GM18519 (cell line): Measurements from ENCODE around the gene FBRSL1.
"Not testable (repeated sequence)": the region's sequence is repeated elsewhere in the genome, so short reads cannot be mapped to it uniquely, and the experiment has no call there.

Experiments used
- ATAC-seq: cut with Tn5 transposase; IDR thresholded peaks from one replicate; pipeline ENCODE4 v1.9.1; 2021; ENCODE audit warnings: mild to moderate bottlenecking, moderate library complexity; ENCODE audit not compliant: unreplicated experiment, low FRiP score

FBRSL1 gene

GRCh38 chr12:132489602-132490266 is at the start of gene FBRSL1:
FBRSL1 (plus strand) TSS chr12:132490151.
- ATAC-seq = peak; percentile 38

GRCh38 chr12:132440420-132440819 is 49.5 kb upstream of the FBRSL1 start:
- not testable (repeated sequence) for ATAC-seq

- ATAC-seq = no peak
Measured at GRCh38 chr12:132441871-132442863, 47.8 kb upstream of the FBRSL1 start.

GRCh38 chr12:132443091-132443490 is 46.9 kb upstream of the FBRSL1 start:
- ATAC-seq = no peak

DNA sequence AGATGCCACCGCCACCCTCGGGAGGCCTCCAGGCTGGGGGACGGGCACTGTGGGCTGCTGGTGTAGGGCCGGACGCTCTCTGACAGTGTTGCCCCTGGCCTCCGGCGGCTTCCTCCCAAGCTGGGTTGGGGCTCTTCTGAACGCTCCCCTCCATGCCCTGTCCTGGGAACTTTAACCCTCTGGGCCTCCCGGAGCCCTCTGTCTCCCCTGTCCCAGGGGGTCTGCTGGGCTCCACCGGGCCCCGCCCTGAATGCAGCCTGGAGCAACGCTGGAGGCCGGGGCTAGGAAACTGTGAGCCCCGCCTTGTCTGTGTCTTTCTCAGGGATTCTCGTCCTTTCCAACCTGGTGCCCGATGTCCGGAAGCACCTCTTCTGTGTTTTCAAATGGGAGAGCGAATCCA is 45.7 kb upstream of the FBRSL1 start:
- no peak for ATAC-seq

GRCh38 chr12:132444957-132445883 is 44.7 kb upstream of the FBRSL1 start:
- ATAC-seq = no peak

DNA sequence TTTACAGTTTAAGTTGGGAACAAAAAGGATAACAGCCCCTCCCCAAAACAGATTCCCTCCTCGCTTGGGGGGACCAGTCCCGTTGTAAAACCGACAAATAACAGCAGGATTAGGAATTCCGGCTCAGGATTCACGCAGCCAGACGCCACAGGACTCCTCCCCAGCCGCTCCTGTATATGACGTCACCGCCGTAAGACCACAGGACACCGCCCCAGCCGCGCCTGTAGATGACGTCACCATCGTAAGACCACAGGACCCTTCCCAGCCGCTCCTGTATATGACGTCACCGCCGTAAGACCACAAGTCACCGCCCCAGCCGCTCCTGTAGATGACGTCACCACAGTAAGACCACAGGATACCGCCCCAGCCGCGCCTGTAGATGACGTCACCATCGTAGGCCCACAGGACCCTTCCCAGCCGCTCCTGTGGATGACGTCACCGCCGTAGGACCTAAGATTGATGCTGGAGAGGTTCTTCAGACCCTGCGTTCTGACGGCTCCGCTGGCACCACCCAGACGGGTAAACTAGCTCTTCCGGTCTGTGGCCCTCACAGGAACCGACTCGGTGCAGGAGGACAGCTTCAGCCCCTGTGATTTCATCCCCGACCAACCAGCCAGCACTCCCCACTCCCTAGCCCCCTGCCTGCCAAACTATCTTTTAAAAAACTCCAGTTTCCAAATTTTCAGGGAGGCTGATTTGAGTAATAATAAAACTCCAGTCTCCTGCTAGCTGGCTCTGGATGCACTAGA is 43.9 kb upstream of the FBRSL1 start:
- ATAC-seq = no peak

- ATAC-seq = no peak
Measured at GRCh38 chr12:132446633-132447326, 43.2 kb upstream of the FBRSL1 start.

GRCh38 chr12:132447327-132447720 is 42.6 kb upstream of the FBRSL1 start:
- ATAC-seq = no peak

- no peak for ATAC-seq
Measured at GRCh38 chr12:132447731-132448462, 42.1 kb upstream of the FBRSL1 start.

DNA sequence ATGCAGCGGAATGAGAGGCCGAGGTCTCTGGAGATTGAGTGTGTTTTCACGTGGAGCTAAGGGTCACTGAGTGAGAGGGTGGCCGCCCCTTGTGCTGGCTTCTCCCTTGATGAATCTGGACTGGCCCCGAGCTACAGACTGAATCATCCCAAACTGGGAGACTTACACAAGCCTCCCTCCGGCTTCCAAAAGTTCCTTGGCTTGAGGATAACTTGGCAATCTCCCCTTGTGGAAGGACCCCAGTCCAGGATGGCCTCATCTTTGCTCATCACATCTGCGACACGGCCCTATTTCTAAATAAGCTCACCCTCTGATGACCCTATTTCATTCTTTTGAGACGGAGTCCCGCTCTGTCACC is 41.5 kb upstream of the FBRSL1 start:
- no peak for ATAC-seq

GRCh38 chr12:132449565-132450417 is 40.2 kb upstream of the FBRSL1 start:
- ATAC-seq = peak; percentile 42

DNA sequence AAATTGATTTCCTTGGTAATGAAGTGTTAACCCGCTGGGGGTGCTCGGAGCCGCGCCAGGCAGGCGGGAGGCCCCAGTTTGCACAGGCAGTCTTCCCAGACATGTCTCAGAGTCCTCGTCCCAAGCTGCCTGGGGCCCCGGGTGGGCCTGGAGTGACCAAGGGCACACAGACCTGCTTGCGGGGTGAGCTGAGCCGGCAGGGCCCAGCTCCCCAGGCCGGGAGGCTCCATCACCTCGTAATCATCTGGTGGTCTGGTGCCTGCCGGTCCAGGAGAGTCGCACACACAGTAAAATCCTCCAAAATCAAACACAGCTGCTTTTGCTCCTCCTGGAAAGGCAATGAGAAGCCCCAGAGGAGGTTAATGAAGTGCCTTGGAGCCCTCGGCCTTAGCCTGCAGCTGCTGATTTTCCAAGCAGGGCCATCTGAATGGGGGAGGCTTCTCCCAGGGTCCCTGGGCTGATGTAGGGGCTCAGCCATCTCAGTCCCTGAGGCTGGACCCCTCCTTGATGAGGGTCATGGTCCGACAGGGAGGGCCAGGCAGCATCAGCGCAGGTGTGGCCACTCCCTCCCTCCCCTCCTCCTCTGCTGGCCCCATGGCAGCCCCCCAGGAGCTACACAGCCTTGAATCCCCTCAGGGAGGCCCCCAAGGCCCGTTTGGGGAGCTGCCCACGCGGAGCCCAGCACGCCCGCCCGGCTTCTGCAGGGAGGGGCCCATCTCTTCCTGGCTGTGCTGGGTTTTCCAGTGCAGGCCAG is 39.4 kb upstream of the FBRSL1 start:
- no peak for ATAC-seq

DNA sequence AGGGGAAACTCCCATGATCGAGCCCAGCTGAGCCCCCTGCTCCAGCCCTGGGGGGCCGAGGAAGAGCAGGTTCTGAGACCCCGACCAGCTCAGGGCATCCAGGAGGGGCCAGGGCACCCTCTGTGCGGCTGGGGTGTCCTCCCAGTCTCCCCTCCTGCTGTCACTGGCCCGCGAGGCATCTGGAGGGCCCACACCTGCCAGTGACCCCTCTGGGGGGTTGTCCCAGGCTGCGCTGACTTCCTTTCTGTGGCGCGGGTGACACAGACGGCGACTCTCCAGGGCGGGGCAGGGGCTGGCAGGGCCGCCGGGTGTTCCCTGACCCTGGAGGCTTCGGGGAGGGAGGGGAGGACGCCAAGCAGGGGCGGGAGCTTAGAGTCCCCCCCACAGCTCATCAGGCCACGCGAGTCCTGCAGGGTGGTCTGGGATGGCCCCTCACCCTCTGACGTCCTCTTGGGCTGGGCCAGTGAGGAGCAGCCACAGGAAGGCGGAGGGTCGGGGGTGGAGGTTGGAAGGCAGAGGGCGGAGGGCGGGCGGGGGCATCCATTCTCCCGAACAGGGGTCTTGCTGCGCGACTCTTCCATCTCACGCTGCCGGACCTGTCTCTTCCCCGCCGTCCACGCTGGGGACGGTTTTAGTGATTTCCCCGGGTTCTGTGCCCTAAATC is 38.6 kb upstream of the FBRSL1 start:
- no peak for ATAC-seq

DNA sequence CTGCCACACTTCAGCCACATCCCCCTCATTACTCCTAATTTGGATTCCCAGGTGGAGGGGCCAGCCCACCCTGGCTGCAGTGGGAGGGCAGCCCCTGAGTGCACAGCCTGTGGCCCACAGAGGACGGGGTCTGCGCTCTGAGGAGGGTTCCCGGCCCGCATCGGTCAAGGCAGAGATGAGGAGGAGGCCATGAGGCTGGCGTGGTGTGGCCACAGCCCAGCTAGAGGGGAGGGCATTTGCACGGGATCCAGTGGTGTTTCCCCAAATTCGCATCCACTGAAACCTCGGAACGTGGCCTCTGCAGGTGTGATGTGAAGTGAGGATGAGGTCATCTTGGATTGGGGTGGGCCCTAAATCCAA is 38.1 kb upstream of the FBRSL1 start:
- ATAC-seq = no peak

DNA sequence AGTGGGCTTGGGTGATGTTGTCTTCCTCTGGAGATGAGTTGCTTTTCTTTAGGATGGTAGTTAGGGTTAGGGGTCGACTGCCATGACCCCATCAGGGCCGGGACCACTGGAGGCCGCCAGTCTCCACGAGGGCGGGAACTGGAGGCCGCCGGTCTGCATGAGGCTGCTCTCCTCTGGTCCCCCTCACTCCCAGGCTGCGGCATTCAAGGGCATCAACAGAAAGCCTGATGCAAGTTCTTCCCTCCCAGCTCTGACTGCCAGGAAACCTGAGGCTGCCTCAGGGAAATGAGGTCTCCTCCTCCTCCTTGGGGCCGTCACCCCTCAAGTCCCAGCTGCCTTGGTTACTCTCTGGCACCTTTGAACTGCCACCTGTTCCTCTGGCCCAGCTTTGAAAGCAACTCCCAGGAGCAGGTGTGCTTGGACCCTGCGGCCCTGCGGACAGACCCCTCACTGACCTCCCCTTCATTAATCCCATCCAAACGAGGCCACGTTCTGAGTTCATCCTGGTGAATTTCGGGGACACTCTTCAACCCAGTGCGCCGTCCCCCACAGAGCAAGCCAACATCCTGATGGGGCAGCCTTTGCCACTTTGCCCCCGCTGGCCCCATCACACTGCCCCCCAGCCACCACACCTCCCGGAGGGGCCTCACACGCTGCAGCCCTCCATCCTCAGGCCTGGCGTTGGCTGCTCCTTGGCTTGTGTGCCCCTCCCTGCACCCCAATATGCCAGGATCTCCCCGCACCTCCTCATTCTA is 37.2 kb upstream of the FBRSL1 start:
- no peak for ATAC-seq
